Activated CD8-positive, alpha-beta T cell treated with anti-CD3 and anti-CD28 coated beads for 36 hours (primary cell): Measurements from ENCODE around the gene TCF4. TPM values are rescaled to one million over a fixed set of nuclear protein-coding genes. Genes with fewer than 3 reads are reported as not detected.

Experiments
- ATAC-seq: fragments of 200-7000 bp; cut with Tn5 transposase; one replicate; pipeline ENCODE4 v1.10.0; 2021; ENCODE audit warnings: mild to moderate bottlenecking, moderate library complexity
- CTCF ChIA-PET: fragments of 350-600 bp; sonication (Branson Sonifier 250); formaldehyde crosslinking; loops from one replicate; lab custom pipeline; 2021; ENCODE audit warnings: antibody characterized with exemption; lab: Charles Lee
- POLR2A ChIA-PET: fragments of 350-600 bp; sonication (Branson Sonifier 250); formaldehyde crosslinking; loops from one replicate; lab custom pipeline; 2021; ENCODE audit warnings: antibody characterized with exemption; lab: Charles Lee
- DNase-seq: peaks from one replicate; pipeline ENCODE4 v3.0.0-alpha.2; 2020
- H3K27ac Mint-ChIP-seq: one replicate; pipeline ENCODE4 v1.8.0; 2021; ENCODE audit warnings: mild to moderate bottlenecking, mixed read lengths
- H3K27me3 Mint-ChIP-seq: one replicate; pipeline ENCODE4 v1.8.0; 2021; ENCODE audit warnings: mixed read lengths
- H3K36me3 Mint-ChIP-seq: one replicate; pipeline ENCODE4 v1.8.0; 2021; ENCODE audit warnings: low read depth, mixed read lengths
- H3K4me1 Mint-ChIP-seq: one replicate; pipeline ENCODE4 v1.8.0; 2021; ENCODE audit warnings: low read depth, mixed read lengths
- H3K4me3 Mint-ChIP-seq: one replicate; pipeline ENCODE4 v1.8.0; 2021; ENCODE audit warnings: mild to moderate bottlenecking, moderate library complexity, mixed read lengths
- H3K9me3 Mint-ChIP-seq: one replicate; pipeline ENCODE4 v1.8.0; 2021; ENCODE audit warnings: mixed read lengths
- intact Hi-C: fragments of 100-400 bp; cut with micrococcal nuclease; formaldehyde crosslinking; loops from one replicate; pipeline ENCODE4 v1.10.0; 2022
- total RNA-seq, 2 experiments: library from RNA; stranded (reverse); gene quantifications; one replicate each; pipeline ENCODE4 v1.2.3, GENCODE V29; 2021
- TF ChIP-seq, protein P1 (sequence below): fragments of 200-600 bp; IDR thresholded peaks from one replicate; pipeline ENCODE4 v1.8.0; 2022; ENCODE audit warnings: antibody characterized with exemption, mild to moderate bottlenecking

TCF4 gene
- total RNA-seq, 2 experiments from 2014 or later = 1.2 to 1.4 TPM

GRCh38 chr18:55489034-55489986, 98.7 kb downstream of the TCF4 start:
- Mint-ChIP-seq H3K9me3 (no peaks in the 10 kb centered on the region), H3K36me3 (no peaks in the 10 kb centered on the region), H3K4me3 (peak overlapping the region; percentile 33), H3K4me1 (peaks cover 19% of the 10 kb centered on the region), H3K27me3 (peaks cover 19% of the 10 kb centered on the region), H3K27ac (peak overlapping the region; percentile 87)
- intact Hi-C loops = loop anchor here (10.0 kb wide), 1 partner anchor 95 kb away; the partner anchor contains the start of gene TCF4
- DNase-seq = peak; percentile 71
- ChIA-PET POLR2A (no interaction called here), CTCF (interaction anchor here (1.5 to 1.9 kb wide), 2 partner anchors 74 to 255 kb away, joined by 5 to 6 read pairs; no protein-coding TSS in a partner anchor)
- TF ChIP-seq, protein P1, sequence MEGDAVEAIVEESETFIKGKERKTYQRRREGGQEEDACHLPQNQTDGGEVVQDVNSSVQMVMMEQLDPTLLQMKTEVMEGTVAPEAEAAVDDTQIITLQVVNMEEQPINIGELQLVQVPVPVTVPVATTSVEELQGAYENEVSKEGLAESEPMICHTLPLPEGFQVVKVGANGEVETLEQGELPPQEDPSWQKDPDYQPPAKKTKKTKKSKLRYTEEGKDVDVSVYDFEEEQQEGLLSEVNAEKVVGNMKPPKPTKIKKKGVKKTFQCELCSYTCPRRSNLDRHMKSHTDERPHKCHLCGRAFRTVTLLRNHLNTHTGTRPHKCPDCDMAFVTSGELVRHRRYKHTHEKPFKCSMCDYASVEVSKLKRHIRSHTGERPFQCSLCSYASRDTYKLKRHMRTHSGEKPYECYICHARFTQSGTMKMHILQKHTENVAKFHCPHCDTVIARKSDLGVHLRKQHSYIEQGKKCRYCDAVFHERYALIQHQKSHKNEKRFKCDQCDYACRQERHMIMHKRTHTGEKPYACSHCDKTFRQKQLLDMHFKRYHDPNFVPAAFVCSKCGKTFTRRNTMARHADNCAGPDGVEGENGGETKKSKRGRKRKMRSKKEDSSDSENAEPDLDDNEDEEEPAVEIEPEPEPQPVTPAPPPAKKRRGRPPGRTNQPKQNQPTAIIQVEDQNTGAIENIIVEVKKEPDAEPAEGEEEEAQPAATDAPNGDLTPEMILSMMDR = no peak
- ATAC-seq = peak; percentile 86

GRCh38 chr18:55488473-55488872, 99.5 kb downstream of the TCF4 start:
- DNase-seq (no peak), ATAC-seq (no peak)
- TF ChIP-seq, protein P1 = no peak
- H3K4me1 Mint-ChIP-seq = peaks cover 19% of the 10 kb centered on the region
- no peak overlapping the region for H3K4me3 Mint-ChIP-seq
- intact Hi-C loops = loop anchor here (10.0 kb wide), 1 partner anchor 96 kb away; the partner anchor contains the start of gene TCF4
- no peaks in the 10 kb centered on the region for H3K36me3 Mint-ChIP-seq
- CTCF ChIA-PET = interaction anchor here (1.5 to 1.9 kb wide), 2 partner anchors 73 to 254 kb away, joined by 5 to 6 read pairs; no protein-coding TSS in a partner anchor
- no peaks in the 10 kb centered on the region for H3K9me3 Mint-ChIP-seq
- POLR2A ChIA-PET = no interaction called here
- peak overlapping the region; percentile 26 for H3K27ac Mint-ChIP-seq
- H3K27me3 Mint-ChIP-seq = peaks cover 16% of the 10 kb centered on the region

GRCh38 chr18:55487997-55488396, 100.0 kb downstream of the TCF4 start:
- H3K36me3 Mint-ChIP-seq = no peaks in the 10 kb centered on the region
- TF ChIP-seq, protein P1 = no peak
- intact Hi-C loops = loop anchor here (10.0 kb wide), 1 partner anchor 97 kb away; the partner anchor contains the start of gene TCF4
- no peaks in the 10 kb centered on the region for H3K9me3 Mint-ChIP-seq
- ATAC-seq (no peak), DNase-seq (no peak)
- H3K27me3 Mint-ChIP-seq = peaks cover 16% of the 10 kb centered on the region
- POLR2A ChIA-PET = no interaction called here
- H3K27ac Mint-ChIP-seq = no peak overlapping the region
- no peak overlapping the region for H3K4me3 Mint-ChIP-seq
- H3K4me1 Mint-ChIP-seq = peaks cover 19% of the 10 kb centered on the region
- CTCF ChIA-PET = interaction anchor here (1.9 kb wide), 1 partner anchor 73 kb away, joined by 6 read pairs; no protein-coding TSS in a partner anchor

DNA sequence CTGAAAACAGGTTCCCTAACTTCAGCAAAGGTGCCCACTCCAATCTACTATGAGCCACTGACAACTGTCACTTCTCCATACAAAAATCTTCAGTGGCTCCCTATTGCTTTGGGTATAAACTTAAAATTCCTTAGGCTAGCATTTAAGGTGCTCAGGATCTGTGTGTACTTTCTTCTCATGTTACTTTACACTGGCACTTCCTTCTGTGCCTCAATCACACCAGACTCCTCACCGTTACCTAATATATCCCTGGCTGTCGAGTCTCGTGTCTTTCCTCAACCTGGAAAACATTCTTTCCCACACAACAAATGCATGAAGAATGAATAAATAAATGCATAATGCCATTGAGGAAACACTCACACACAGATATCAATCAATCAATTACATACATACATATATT, 101.1 kb downstream of the TCF4 start:
- TF ChIP-seq, protein P1 = no peak
- intact Hi-C loops = loop anchor here (10.0 kb wide), 1 partner anchor 98 kb away; the partner anchor contains the start of gene TCF4
- no peaks in the 10 kb centered on the region for H3K36me3 Mint-ChIP-seq
- no peak overlapping the region for H3K27ac Mint-ChIP-seq
- no peaks in the 10 kb centered on the region for H3K9me3 Mint-ChIP-seq
- ATAC-seq = no peak
- CTCF ChIA-PET = no interaction called here
- POLR2A ChIA-PET = no interaction called here
- no peak overlapping the region for H3K4me3 Mint-ChIP-seq
- H3K27me3 Mint-ChIP-seq = peaks cover 15% of the 10 kb centered on the region
- H3K4me1 Mint-ChIP-seq = peaks cover 19% of the 10 kb centered on the region
- DNase-seq = no peak

DNA sequence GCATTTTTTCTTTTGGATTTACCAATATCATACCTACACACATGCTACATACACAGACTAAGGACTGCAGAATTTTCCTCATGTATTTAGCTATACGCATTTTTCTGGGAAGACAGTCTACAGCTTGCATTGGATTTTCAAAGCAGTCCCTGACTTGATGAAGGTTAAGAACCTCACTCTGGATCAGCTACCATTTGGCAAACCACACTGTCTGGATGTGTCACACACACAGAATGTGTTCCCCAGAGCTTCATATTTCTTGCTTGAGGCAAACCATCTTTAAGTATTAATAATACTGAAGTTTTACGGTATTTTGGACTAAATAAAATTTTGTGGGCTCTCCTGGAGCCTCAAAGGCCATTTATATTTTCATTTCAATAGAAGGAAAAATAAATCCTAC, 102.3 kb downstream of the TCF4 start:
- ATAC-seq = no peak
- POLR2A ChIA-PET = no interaction called here
- H3K27ac Mint-ChIP-seq = no peak overlapping the region
- peaks cover 19% of the 10 kb centered on the region for H3K4me1 Mint-ChIP-seq
- peaks cover 6% of the 10 kb centered on the region for H3K27me3 Mint-ChIP-seq
- no peaks in the 10 kb centered on the region for H3K9me3 Mint-ChIP-seq
- H3K36me3 Mint-ChIP-seq = no peaks in the 10 kb centered on the region
- no peak for DNase-seq
- no peak overlapping the region for H3K4me3 Mint-ChIP-seq
- TF ChIP-seq, protein P1 = no peak
- CTCF ChIA-PET = no interaction called here
- intact Hi-C loops = loop anchor here (10.0 kb wide), 1 partner anchor 99 kb away; the partner anchor contains the start of gene TCF4
